Transverse colon (tissue), 4 donors: Measurements from ENCODE around the gene TANGO2. TPM values are rescaled to one million over a fixed set of nuclear protein-coding genes. Genes with fewer than 3 reads are reported as not detected.

Experiments used
- DNase-seq: peaks from one replicate; pipeline ENCODE4 v3.0.0-alpha.2; 2019
- H3K27ac ChIP-seq, 4 donors: fragments of 200-600 bp; sonication (generic); 2 replicates each; pipeline ENCODE4 v1.5.1; 2016 to 2018; ENCODE audit warnings: inconsistent platforms in 4 of 4
- H3K27me3 ChIP-seq: fragments of 200-600 bp; sonication (generic); 2 replicates; pipeline ENCODE4 v1.5.1; 2017; ENCODE audit warnings: inconsistent platforms
- H3K36me3 ChIP-seq, 4 donors: fragments of 200-600 bp; sonication (generic); 2 replicates each; pipeline ENCODE4 v1.5.1; 2017 to 2019; ENCODE audit warnings: inconsistent platforms in 4 of 4
- H3K4me1 ChIP-seq, 4 donors: fragments of 200-600 bp; sonication (generic); 2 replicates each; pipeline ENCODE4 v1.5.1; 2017 to 2020; ENCODE audit warnings: inconsistent platforms in 4 of 4
- H3K4me3 ChIP-seq, 4 donors: fragments of 200-600 bp; sonication (generic); 1 replicate in 1 of 4; 2 replicates in 3 of 4; pipeline versions ENCODE4 v1.5.1 to v1.6.1; 2017 to 2019; ENCODE audit warnings: inconsistent platforms in 4 of 4
- H3K9me3 ChIP-seq, 2 donors: fragments of 200-600 bp; sonication (generic); 2 replicates each; pipeline ENCODE4 v1.5.1; 2017 to 2019; ENCODE audit warnings: inconsistent platforms in 2 of 2
- CTCF ChIP-seq, 5 experiments: fragments of 200-600 bp in 3 of 5; fragments of 450-650 bp in 2 of 5; sonication (generic) in 3 of 5; IDR thresholded peaks; 1 replicate in 2 of 5; 2 replicates in 3 of 5; pipeline ENCODE4 v1.5.1; 2016 to 2017; ENCODE audit warnings: antibody characterized with exemption in 5 of 5, inconsistent platforms in 3 of 5, mild to moderate bottlenecking in 2 of 5, moderate library complexity in 1 of 5
- EP300 ChIP-seq: sonication (generic); formaldehyde crosslinking; IDR thresholded peaks from one replicate; pipeline ENCODE4 v1.6.1; 2017; ENCODE audit warnings: antibody characterized with exemption, low read depth
- POLR2A ChIP-seq: fragments of 450-650 bp; IDR thresholded peaks from one replicate; pipeline ENCODE4 v1.6.1; 2016; ENCODE audit warnings: antibody characterized with exemption, mild to moderate bottlenecking, moderate library complexity
- POLR2AphosphoS5 ChIP-seq, 3 donors: sonication (generic); formaldehyde crosslinking; IDR thresholded peaks; one replicate each; pipeline ENCODE4 v1.6.1; 2016; ENCODE audit warnings: antibody characterized with exemption in 3 of 3
- WGBS, 2 donors: methylation state at CpG; one replicate each; pipeline ENCODE4 v1.1.5; 2018; ENCODE audit warnings: low coverage in 1 of 2; 5-methylcytosine and 5-hydroxymethylcytosine counted together
- in situ Hi-C, 4 donors: fragments of 200-750 bp; cut with MboI; loops; one replicate each; pipeline versions ENCODE4 v1.15.0 to v1.15.1; 2017; ENCODE audit warnings: low sequenced_read_pairs in 3 of 4, low pct_ligation_motif_present in 1 of 4, low pct_unique_long_range_greater_than_20kb in 1 of 4
- intact Hi-C: fragments of 100-400 bp; cut with DNase I; formaldehyde crosslinking; loops from one replicate; pipeline ENCODE4 v1.15.1; 2023; ENCODE audit warnings: low total_unique reads
- total RNA-seq, 4 donors: library from RNA; depleted of rRNA; stranded (reverse); fragments of >200 nt; gene quantifications; one replicate each; pipeline ENCODE4 v1.1.0, GENCODE V29; 2016

The TANGO2 gene
- total RNA-seq, 4 donors from 2014 or later, result 32.9 to 101 (median 50.6) TPM

- peaks cover 22 to 46% (median 30%) of the 10 kb centered on the region in 4 donors for H3K4me1 ChIP-seq
- peaks cover 0 to 39% (median 6%) of the 10 kb centered on the region in 4 donors for H3K36me3 ChIP-seq
- H3K27me3 ChIP-seq, result no peaks in the 10 kb centered on the region
- H3K4me3 ChIP-seq, result no peak overlapping the region
- TF ChIP-seq CTCF (IDR thresholded peaks at IDR 0.05) (peak in 4 of 5 experiments; percentile 13 to 22 (median 18)), POLR2A (no peak)
- in situ Hi-C loops (no loop called here), intact Hi-C loops (no loop called here)
- no peak overlapping the region for H3K27ac ChIP-seq
- no peaks in the 10 kb centered on the region for H3K9me3 ChIP-seq
- DNase-seq, result no peak
- WGBS, 2 donors, result 81% methylated on average over 23 of the region's 23 CpGs; no CpG with 5 or more reads in 1 of the 2 donors
Measured at GRCh38 chr22:20084547-20085413, 63.9 kb downstream of the TANGO2 start.

GRCh38 chr22:20085651-20086050 lies 64.7 kb downstream of the TANGO2 start:
- 87% methylated on average over 20 of the region's 20 CpGs; no CpG with 5 or more reads in 1 of the 2 donors for WGBS, 2 donors

GRCh38 chr22:20086101-20086599 lies 65.2 kb downstream of the TANGO2 start:
- intact Hi-C loops, result no loop called here
- TF ChIP-seq POLR2A (no peak), POLR2AphosphoS5 (IDR thresholded peaks at IDR 0.05) (no peak), EP300 (no peak), CTCF (IDR thresholded peaks at IDR 0.05) (no peak)
- H3K27ac ChIP-seq, result no peak overlapping the region
- no peaks in the 10 kb centered on the region for H3K9me3 ChIP-seq
- peaks cover 21 to 40% (median 25%) of the 10 kb centered on the region in 4 donors for H3K4me1 ChIP-seq
- H3K36me3 ChIP-seq, result peaks cover 0 to 53% (median 13%) of the 10 kb centered on the region in 4 donors
- WGBS, 2 donors, result 93 to 97% methylated on average over 10 to 24 of the region's 24 CpGs
- no peak for DNase-seq
- H3K4me3 ChIP-seq, result no peak overlapping the region
- H3K27me3 ChIP-seq, result no peaks in the 10 kb centered on the region
- in situ Hi-C loops, result no loop called here

More at GRCh38 chr22:20085651-20086050, 64.7 kb downstream of the TANGO2 start:
- H3K4me1 ChIP-seq, result peaks cover 22 to 45% (median 29%) of the 10 kb centered on the region in 4 donors
- TF ChIP-seq POLR2A (no peak), CTCF (IDR thresholded peaks at IDR 0.05) (no peak), POLR2AphosphoS5 (IDR thresholded peaks at IDR 0.05) (no peak), EP300 (no peak)
- peaks cover 0 to 48% (median 10%) of the 10 kb centered on the region in 4 donors for H3K36me3 ChIP-seq
- no peak overlapping the region for H3K27ac ChIP-seq
- H3K4me3 ChIP-seq, result no peak overlapping the region
- no peak for DNase-seq
- H3K27me3 ChIP-seq, result no peaks in the 10 kb centered on the region
- in situ Hi-C loops, result no loop called here
- no peaks in the 10 kb centered on the region for H3K9me3 ChIP-seq
- intact Hi-C loops, result no loop called here

GRCh38 chr22:20086763-20087162 lies 65.9 kb downstream of the TANGO2 start:
- DNase-seq, result no peak
- H3K27ac ChIP-seq, result no peak overlapping the region
- in situ Hi-C loops (no loop called here), intact Hi-C loops (no loop called here)
- no peaks in the 10 kb centered on the region for H3K9me3 ChIP-seq
- TF ChIP-seq EP300 (no peak), CTCF (IDR thresholded peaks at IDR 0.05) (no peak), POLR2AphosphoS5 (IDR thresholded peaks at IDR 0.05) (no peak), POLR2A (no peak)
- H3K4me1 ChIP-seq, result peaks cover 15 to 34% (median 19%) of the 10 kb centered on the region in 4 donors
- peaks cover 0 to 59% (median 16%) of the 10 kb centered on the region in 4 donors for H3K36me3 ChIP-seq
- H3K27me3 ChIP-seq, result no peaks in the 10 kb centered on the region
- H3K4me3 ChIP-seq, result no peak overlapping the region
- 97% methylated on average over 5 of the region's 5 CpGs; no CpG with 5 or more reads in 1 of the 2 donors for WGBS, 2 donors
